K562 treated with DMSO at 1 percent for 4 hours (cell line): ENCODE data around the gene PTGR2. TPM values are rescaled to one million over a fixed set of nuclear protein-coding genes. Genes with fewer than 3 reads are reported as not detected.

Source experiments
- total RNA-seq: library from RNA; unstranded; fragments of 300-600 nt; gene quantifications from 2 replicates; pipeline ENCODE4 v1.2.3, GENCODE V29; 2022; ENCODE audit not compliant: insufficient read depth

Gene PTGR2
- 4.1 and 5.8 TPM in 2 replicates for total RNA-seq

GRCh38 chr14:73851567-73852382 lies at the start of gene PTGR2:
Gene PTGR2 (plus strand): TSS chr14:73851831. CDS start chr14:73858863, 7,032 bp downstream.

GRCh38 chr14:73886449-73887317 lies 35.1 kb downstream of the PTGR2 start, which contains the start of gene ZNF410:
Gene ZNF410 (plus strand): TSS chr14:73886859. CDS start chr14:73892176, 5,317 bp downstream.

Other genes with a start within 250 kb of the PTGR2 start
- not detected in 2 replicates for gene ACOT6, start 239.3 kb upstream of the PTGR2 start, total RNA-seq
- gene DNAL1, start 206.8 kb upstream of the PTGR2 start, total RNA-seq = 2.6 and 3.2 TPM in 2 replicates
- 26.6 and 27.0 TPM in 2 replicates for gene PNMA1, start 137.4 kb upstream of the PTGR2 start, total RNA-seq
- gene ZNF410, start 35.0 kb downstream of the PTGR2 start, total RNA-seq = 21.8 and 25.1 TPM in 2 replicates
- gene FAM161B, start 98.3 kb downstream of the PTGR2 start, total RNA-seq = 1.4 TPM in 2 replicates
- gene COQ6, start 98.5 kb downstream of the PTGR2 start, total RNA-seq = 11.6 and 12.0 TPM in 2 replicates
- gene ENTPD5, start 167.5 kb downstream of the PTGR2 start, total RNA-seq = 5.5 and 5.8 TPM in 2 replicates
- 1.5 and 3.3 TPM in 2 replicates for gene BBOF1, start 167.5 kb downstream of the PTGR2 start, total RNA-seq
- 1.3 and 3.5 TPM in 2 replicates for gene ALDH6A1, start 232.6 kb downstream of the PTGR2 start, total RNA-seq
- gene LIN52, start 233.1 kb downstream of the PTGR2 start, total RNA-seq = 6.0 and 8.0 TPM in 2 replicates